OCI-LY1 (cell line): ENCODE results near the gene PON2.

ENCODE experiments used
- H2AFZ ChIP-seq: fragments of 200-600 bp; sonication (generic), shearing (Covaris generic); 2 replicates; pipeline ENCODE4 v1.6.0; 2014; ENCODE audit warnings: antibody characterized with exemption, mild to moderate bottlenecking, low read length
- H3F3A ChIP-seq: fragments of 200-600 bp; sonication (generic), shearing (Covaris generic); 2 replicates; pipeline ENCODE4 v1.6.0; 2014; ENCODE audit warnings: mild to moderate bottlenecking, antibody characterized with exemption, low read length, moderate library complexity; ENCODE audit not compliant: insufficient read depth
- H3K27ac ChIP-seq: fragments of 200-600 bp; sonication (generic); 2 replicates; pipeline ENCODE4 v1.5.1; 2014; ENCODE audit warnings: low read length, mixed run types, mild to moderate bottlenecking, low read depth; ENCODE audit not compliant: poor library complexity, severe bottlenecking
- H3K27me3 ChIP-seq: fragments of 200-600 bp; sonication (generic); 2 replicates; pipeline ENCODE4 v1.6.0; 2014; ENCODE audit warnings: antibody characterized with exemption, mild to moderate bottlenecking, low read length, moderate library complexity; ENCODE audit not compliant: insufficient read depth
- H3K36me3 ChIP-seq: fragments of 200-600 bp; sonication (generic); 2 replicates; pipeline ENCODE4 v1.6.1; 2014; ENCODE audit warnings: mild to moderate bottlenecking, antibody characterized with exemption, low read length, moderate library complexity, mixed read lengths; ENCODE audit not compliant: insufficient read depth
- H3K4me1 ChIP-seq: fragments of 200-600 bp; sonication (generic); 2 replicates; pipeline ENCODE4 v1.5.1; 2014; ENCODE audit warnings: mild to moderate bottlenecking, low read length, moderate library complexity; ENCODE audit not compliant: insufficient read depth, severe bottlenecking
- H3K4me2 ChIP-seq: fragments of 200-600 bp; sonication (generic), shearing (Covaris generic); 2 replicates; pipeline ENCODE4 v1.6.1; 2014; ENCODE audit warnings: low read length
- H3K4me3 ChIP-seq: fragments of 200-600 bp; sonication (generic); 2 replicates; pipeline ENCODE4 v1.5.1; 2014; ENCODE audit warnings: low read length, low read depth, mild to moderate bottlenecking, mixed read lengths; ENCODE audit not compliant: poor library complexity, severe bottlenecking
- H3K79me2 ChIP-seq: fragments of 200-600 bp; shearing (Covaris generic); 2 replicates; pipeline ENCODE4 v1.6.1; 2016; ENCODE audit warnings: mixed run types, low read length, mixed read lengths; ENCODE audit not compliant: insufficient read depth
- H3K9ac ChIP-seq: fragments of 200-600 bp; sonication (generic), shearing (Covaris generic); 2 replicates; pipeline ENCODE4 v1.6.1; 2014; ENCODE audit warnings: mild to moderate bottlenecking, low read length, mixed read lengths
- H3K9me2 ChIP-seq: fragments of 200-600 bp; sonication (generic), shearing (Covaris generic); 2 replicates; pipeline ENCODE4 v1.6.1; 2014; ENCODE audit warnings: low read depth, mild to moderate bottlenecking, low read length, mixed read lengths
- H3K9me3 ChIP-seq: fragments of 200-600 bp; shearing (Covaris generic); 2 replicates; pipeline ENCODE4 v1.6.1; 2014; ENCODE audit warnings: low read length, mixed read lengths
- H4K20me1 ChIP-seq: fragments of 200-600 bp; sonication (generic), shearing (Covaris generic); 2 replicates; pipeline ENCODE4 v1.6.0; 2016; ENCODE audit warnings: mild to moderate bottlenecking, low read length; ENCODE audit not compliant: insufficient read depth
- EZH2 ChIP-seq: fragments of 200-600 bp; sonication (generic), shearing (Covaris generic); IDR thresholded peaks from 2 replicates; pipeline ENCODE4 v1.8.0; 2017; ENCODE audit warnings: borderline replicate concordance, mixed run types, mild to moderate bottlenecking, antibody characterized with exemption, low read length, moderate library complexity, mixed read lengths
- TF ChIP-seq, protein P1 (sequence below): fragments of 200-600 bp; sonication (generic), shearing (Covaris generic); IDR thresholded peaks from 2 replicates; pipeline ENCODE4 v1.5.1; 2017; ENCODE audit warnings: mild to moderate bottlenecking, antibody characterized with exemption, low read length, moderate library complexity, mixed read lengths

The PON2 gene

DNA sequence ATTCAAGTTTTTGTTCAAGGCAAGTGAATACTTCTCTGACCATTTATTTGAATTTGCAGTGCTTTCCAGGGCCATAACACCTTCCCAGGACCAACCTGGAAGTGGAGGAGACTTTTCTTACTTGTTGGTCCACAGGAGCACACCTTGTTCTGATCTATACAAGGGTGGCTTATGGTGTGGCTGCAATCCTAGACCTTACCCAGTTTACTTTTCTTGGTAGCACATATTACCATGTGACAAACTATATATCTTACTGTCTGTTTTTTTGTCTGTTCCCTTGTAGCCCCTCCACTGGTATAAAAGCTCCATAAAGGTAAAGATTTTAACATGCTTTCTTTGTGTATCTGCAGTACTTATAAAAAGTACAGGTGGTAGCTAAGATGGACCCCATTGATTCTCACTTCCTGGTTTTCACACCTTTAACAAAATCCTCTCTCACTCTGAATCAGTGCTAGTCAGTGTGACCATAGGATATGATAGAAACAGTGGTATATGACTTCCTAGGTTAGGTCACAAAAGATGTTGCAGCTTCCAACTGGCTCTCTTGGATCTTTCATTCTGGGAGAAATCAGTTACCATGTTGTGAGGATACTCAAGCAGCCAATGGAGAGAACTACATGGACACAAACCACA lies 45.3 kb upstream of the PON2 start:
- Histone ChIP-seq H3K9ac (no peak overlapping the region), H3K36me3 (no peaks in the 10 kb centered on the region), H3K4me1 (peaks cover 4% of the 10 kb centered on the region), H3F3A (no peaks in the 10 kb centered on the region), H3K4me3 (no peak overlapping the region), H3K9me3 (no peaks in the 10 kb centered on the region), H3K79me2 (no peaks in the 10 kb centered on the region), H2AFZ (no peak overlapping the region), H4K20me1 (no peaks in the 10 kb centered on the region), H3K27me3 (no peaks in the 10 kb centered on the region), H3K27ac (no peak overlapping the region), H3K9me2 (no peaks in the 10 kb centered on the region), H3K4me2 (no peak overlapping the region)
- TF ChIP-seq, protein P1, sequence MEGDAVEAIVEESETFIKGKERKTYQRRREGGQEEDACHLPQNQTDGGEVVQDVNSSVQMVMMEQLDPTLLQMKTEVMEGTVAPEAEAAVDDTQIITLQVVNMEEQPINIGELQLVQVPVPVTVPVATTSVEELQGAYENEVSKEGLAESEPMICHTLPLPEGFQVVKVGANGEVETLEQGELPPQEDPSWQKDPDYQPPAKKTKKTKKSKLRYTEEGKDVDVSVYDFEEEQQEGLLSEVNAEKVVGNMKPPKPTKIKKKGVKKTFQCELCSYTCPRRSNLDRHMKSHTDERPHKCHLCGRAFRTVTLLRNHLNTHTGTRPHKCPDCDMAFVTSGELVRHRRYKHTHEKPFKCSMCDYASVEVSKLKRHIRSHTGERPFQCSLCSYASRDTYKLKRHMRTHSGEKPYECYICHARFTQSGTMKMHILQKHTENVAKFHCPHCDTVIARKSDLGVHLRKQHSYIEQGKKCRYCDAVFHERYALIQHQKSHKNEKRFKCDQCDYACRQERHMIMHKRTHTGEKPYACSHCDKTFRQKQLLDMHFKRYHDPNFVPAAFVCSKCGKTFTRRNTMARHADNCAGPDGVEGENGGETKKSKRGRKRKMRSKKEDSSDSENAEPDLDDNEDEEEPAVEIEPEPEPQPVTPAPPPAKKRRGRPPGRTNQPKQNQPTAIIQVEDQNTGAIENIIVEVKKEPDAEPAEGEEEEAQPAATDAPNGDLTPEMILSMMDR, result no peak
- no peak for TF ChIP-seq EZH2

DNA sequence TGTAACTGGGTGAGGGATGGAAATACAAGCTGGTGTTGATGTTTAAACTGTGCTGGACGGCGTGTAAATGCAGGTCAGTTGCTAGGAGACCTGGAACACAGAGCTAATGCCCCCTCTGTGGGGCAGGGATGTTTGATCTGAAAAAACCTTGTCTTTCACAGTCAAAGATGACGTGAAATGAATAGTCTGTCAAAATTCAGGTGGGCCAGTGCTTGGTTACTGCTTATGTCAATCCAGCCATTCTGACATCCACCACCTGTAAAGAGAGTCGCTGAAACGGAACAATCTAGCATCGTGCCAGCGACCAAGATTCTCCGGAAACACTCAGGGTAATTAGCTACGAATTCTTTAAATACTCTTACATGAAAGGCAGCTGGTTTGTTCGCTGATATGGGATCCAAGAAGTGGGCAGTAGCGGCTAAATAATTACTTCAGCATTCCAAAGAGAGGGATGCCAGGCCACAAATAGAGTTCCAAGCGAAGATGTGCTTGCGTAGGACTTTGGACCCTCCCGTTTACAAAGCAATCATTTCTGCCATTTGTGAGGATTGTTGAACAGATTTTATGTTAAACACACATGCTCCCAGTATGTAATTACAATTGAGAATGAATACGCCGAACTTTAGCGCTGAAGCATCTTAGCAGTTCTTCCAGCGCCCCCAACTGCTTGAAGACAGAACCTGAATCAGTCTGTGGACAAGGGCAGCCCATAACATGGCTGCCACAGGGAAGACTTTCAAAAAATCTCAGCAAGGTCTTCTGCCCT lies 43.6 kb upstream of the PON2 start:
- Histone ChIP-seq H3K4me2 (no peak overlapping the region), H3K9ac (no peak overlapping the region)

DNA sequence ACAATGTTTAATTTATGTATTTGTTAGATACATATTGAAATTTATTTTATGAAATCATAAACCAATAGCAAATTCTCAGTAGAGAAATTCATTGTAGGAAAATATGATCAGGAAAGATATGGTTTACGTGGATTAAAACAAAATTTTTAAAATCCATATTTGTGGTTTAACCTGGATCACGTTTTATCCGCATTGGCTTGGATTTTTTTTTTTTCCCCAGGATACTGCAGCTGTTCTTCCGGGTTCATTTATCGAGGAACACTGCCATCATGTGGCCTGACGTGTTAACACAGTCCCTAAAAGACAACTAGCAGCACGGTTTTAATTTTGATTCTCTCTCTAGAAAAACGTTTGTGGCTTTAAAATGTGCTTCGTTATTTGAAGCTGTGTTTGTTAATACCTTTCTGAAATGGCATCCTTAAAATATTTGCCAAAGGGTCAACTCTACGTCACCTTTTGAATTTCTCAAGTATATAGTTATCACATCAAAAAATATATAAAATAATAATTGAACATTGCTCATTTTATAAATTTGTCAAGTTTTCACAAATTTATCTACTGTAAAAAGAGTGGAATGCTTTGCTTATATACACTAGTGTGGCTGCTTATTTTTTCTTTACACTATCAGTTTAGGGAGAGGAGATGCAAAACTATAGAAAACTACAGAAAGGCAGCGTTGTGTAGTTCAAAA lies 42.2 kb upstream of the PON2 start:
- no peak overlapping the region for H3K4me2 ChIP-seq
- H3K9ac ChIP-seq, result no peak overlapping the region
- H3K36me3 ChIP-seq, result no peaks in the 10 kb centered on the region

More for the DNA sequence above, 43.6 kb upstream of the PON2 start:
- Histone ChIP-seq H3K9me2 (no peaks in the 10 kb centered on the region), H3K4me1 (peaks cover 4% of the 10 kb centered on the region), H2AFZ (peak overlapping the region; percentile 9; the same call in 1 of the 2 replicates), H3F3A (no peaks in the 10 kb centered on the region), H3K9me3 (no peaks in the 10 kb centered on the region), H3K4me3 (no peak overlapping the region), H3K36me3 (no peaks in the 10 kb centered on the region), H3K79me2 (no peaks in the 10 kb centered on the region), H3K27me3 (no peaks in the 10 kb centered on the region), H3K27ac (no peak overlapping the region), H4K20me1 (no peaks in the 10 kb centered on the region)
- TF ChIP-seq, protein P1, result peak; percentile 62
- no peak for TF ChIP-seq EZH2

More for the DNA sequence above, 42.2 kb upstream of the PON2 start:
- Histone ChIP-seq H3K4me3 (no peak overlapping the region), H3K9me3 (no peaks in the 10 kb centered on the region), H3F3A (no peaks in the 10 kb centered on the region), H3K4me1 (peaks cover 12% of the 10 kb centered on the region), H3K9me2 (no peaks in the 10 kb centered on the region), H3K79me2 (no peaks in the 10 kb centered on the region), H2AFZ (peak overlapping the region; percentile 45), H3K27ac (no peak overlapping the region), H3K27me3 (no peaks in the 10 kb centered on the region), H4K20me1 (no peaks in the 10 kb centered on the region)
- no peak for TF ChIP-seq EZH2
- TF ChIP-seq, protein P1, result peak; percentile 90
